ENCODE measurements around the gene DLGAP1. TPM values are rescaled to one million over a fixed set of nuclear protein-coding genes. Genes with fewer than 3 reads are reported as not detected.

Gene DLGAP1
- total and polyA plus RNA-seq, 2 of the 13 experiments (the other 11 are each of a cell fraction or from before 2014, with no cell fraction given): 0.01 TPM; not detected in 1

DNA sequence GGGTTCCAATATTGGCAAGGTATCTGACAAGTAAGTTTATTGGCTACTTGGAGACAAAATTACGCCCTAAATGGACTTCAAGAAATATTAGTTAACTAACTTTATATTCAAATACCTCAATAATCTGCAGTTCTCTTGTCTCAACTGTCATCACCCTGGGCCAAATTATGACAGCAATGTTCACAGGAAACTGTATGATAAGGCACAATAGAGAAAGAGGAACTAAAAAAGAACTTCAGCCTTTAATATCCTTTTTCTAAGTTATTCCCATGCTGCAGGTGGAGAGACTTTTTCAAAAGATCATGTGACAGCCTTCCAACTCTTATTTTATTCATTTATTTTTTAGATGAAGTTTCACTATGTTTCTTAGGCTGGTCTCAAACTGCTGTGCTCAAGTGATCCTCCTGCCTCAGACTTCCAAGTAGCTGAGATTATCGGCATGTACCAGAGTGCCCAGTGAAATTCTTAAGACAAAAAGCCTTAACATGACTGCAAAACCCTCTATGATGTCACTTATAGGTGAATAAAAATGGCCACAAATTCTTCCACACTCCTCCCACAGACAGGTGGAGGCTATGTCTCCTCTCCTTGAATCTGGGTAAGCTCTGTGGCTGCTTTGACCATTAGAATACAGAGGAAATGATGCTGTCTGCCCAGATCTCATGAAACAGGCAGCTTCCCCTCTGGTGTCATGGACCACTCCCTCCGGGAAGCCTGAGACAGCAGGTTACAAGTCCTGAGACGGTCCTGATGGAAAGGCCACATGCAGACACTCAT lies 794.2 kb downstream of the DLGAP1 start (continued):
- TF ChIP-seq, protein P1, sequence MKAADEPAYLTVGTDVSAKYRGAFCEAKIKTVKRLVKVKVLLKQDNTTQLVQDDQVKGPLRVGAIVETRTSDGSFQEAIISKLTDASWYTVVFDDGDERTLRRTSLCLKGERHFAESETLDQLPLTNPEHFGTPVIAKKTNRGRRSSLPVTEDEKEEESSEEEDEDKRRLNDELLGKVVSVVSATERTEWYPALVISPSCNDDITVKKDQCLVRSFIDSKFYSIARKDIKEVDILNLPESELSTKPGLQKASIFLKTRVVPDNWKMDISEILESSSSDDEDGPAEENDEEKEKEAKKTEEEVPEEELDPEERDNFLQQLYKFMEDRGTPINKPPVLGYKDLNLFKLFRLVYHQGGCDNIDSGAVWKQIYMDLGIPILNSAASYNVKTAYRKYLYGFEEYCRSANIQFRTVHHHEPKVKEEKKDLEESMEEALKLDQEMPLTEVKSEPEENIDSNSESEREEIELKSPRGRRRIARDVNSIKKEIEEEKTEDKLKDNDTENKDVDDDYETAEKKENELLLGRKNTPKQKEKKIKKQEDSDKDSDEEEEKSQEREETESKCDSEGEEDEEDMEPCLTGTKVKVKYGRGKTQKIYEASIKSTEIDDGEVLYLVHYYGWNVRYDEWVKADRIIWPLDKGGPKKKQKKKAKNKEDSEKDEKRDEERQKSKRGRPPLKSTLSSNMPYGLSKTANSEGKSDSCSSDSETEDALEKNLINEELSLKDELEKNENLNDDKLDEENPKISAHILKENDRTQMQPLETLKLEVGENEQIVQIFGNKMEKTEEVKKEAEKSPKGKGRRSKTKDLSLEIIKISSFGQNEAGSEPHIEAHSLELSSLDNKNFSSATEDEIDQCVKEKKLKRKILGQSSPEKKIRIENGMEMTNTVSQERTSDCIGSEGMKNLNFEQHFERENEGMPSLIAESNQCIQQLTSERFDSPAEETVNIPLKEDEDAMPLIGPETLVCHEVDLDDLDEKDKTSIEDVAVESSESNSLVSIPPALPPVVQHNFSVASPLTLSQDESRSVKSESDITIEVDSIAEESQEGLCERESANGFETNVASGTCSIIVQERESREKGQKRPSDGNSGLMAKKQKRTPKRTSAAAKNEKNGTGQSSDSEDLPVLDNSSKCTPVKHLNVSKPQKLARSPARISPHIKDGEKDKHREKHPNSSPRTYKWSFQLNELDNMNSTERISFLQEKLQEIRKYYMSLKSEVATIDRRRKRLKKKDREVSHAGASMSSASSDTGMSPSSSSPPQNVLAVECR (CRISPR knock-in tag; IDR thresholded peaks at IDR 0.05; ENCODE audit: borderline replicate concordance): no peak
- no peak for TF ChIP-seq AKAP8 (CRISPR knock-in tag; IDR thresholded peaks at IDR 0.05)
- TF ChIP-seq, protein P2, sequence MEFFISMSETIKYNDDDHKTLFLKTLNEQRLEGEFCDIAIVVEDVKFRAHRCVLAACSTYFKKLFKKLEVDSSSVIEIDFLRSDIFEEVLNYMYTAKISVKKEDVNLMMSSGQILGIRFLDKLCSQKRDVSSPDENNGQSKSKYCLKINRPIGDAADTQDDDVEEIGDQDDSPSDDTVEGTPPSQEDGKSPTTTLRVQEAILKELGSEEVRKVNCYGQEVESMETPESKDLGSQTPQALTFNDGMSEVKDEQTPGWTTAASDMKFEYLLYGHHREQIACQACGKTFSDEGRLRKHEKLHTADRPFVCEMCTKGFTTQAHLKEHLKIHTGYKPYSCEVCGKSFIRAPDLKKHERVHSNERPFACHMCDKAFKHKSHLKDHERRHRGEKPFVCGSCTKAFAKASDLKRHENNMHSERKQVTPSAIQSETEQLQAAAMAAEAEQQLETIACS (CRISPR knock-in tag; IDR thresholded peaks at IDR 0.05): no peak
- no peak for TF ChIP-seq SUZ12 (IDR thresholded peaks at IDR 0.05; ENCODE audit: low read depth, low read length)
- TF ChIP-seq SMARCE1 (IDR thresholded peaks at IDR 0.05; ENCODE audit: borderline replicate concordance): no peak
- TF ChIP-seq ZNF761 (CRISPR knock-in tag; conservative IDR thresholded peaks at IDR 0.05): no peak
- no peak for TF ChIP-seq IRX3 (CRISPR knock-in tag; IDR thresholded peaks at IDR 0.05; ENCODE audit: borderline replicate concordance, low read depth)

Measured in HepG2 (cell line).